HG03460 (cell line): ENCODE measurements around the gene ZNF609.

ENCODE experiments used
- ATAC-seq: cut with Tn5 transposase; IDR thresholded peaks from one replicate; pipeline ENCODE4 v1.9.1; 2021; ENCODE audit not compliant: unreplicated experiment

Gene ZNF609

DNA sequence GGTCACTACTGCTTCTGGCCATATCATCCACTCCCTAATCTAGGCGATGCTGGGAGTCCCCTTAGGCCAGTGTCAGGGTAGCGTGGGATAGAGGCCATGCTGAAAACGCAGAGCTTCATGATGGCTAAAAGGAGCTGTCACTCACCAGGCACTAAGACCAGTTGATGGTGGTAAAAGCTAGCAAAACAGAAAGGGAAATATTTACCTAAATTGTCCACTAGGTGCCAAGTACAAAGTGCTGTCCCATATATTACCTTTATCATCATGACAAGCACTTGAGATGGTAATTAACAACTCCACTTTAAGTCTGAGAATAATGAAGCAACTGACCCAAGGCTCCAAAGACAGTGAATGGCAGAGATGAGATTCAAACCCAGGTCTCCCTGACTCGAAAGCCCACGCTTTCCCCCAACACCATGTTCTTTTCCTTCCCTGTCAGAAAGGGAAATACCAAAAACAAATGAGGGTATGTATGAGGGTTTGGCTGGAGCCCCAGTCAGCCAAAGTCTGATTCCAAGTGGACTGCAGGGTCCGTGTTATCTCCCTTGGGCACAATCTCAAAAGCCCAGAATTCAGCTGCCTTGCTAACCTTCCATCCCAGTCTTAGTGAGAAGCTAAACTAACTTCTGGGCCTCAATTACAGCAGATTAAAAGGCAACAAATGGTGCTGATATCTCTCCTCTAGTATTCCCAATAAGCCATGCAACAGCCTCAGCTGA lies 230.4 kb downstream of the ZNF609 start:
- no peak for ATAC-seq

DNA sequence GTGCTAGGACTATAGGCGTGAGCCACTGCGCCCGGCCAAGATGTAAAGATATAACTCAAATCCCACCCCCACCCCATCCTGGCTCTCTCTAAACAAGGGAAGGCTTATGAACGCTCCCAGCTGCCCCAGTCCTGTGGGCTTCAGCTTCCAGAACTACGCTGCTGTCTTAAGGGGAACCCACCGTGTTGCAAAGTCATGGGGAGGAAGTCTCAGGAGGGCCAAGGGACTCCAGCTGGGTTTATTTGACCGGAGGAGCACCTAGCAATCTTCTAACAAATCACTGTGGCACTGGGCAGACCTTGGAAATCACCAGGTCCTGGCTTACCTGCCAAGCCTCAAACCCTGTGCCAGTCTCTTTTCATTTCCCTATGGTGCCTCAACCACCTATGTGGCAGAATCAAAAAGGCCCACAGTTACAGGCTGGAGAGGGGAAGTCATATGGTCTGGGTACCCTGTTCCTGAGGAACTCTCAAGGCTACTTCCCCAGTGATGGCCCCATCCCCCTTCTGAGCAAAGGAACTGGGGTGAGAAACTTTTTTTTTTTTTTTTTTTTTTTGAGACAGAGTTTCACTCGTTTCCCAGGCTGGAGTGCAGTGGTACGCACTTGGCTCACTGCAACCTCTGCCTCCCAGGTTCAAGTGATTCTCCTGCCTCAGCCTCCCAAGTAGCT lies 231.7 kb downstream of the ZNF609 start:
- no peak for ATAC-seq

DNA sequence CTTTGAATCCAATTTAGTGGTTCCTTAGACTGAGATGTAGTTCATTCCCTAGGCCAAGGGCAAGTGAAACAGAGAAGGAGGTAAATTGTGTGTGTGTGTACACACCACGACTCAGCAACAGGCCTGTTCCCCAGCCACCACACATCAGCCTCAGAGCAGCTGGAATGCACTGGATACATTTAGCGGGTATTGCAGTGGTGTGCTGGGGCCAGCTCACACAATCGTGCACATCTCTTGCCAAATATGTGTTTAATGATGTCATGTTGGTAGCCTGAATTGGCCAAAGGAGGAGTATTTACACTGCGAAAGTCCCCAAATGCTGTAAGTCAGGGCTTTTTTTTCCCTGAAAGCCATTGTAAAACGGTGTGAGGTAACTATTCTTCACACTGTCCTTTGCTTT lies 232.8 kb downstream of the ZNF609 start:
- ATAC-seq, result no peak

DNA sequence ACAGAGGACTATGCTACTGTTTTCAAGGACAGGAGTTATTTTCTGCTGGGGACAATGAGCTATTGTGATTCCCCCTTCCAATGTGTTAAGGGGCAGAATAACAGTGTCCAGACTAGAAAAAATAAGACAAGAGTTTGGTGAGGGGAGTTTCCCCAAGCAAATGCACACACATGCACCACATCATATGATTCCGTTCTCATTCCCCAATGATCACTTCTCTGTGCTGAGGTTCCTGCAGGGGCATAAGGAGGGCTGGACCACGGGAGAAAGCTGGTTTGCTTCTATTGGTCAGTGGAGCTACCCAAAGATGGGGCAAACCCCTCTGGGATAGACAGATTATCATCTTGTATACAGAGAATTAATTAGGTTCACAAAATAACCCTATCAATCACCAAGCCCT lies 234.4 kb downstream of the ZNF609 start:
- no peak for ATAC-seq

DNA sequence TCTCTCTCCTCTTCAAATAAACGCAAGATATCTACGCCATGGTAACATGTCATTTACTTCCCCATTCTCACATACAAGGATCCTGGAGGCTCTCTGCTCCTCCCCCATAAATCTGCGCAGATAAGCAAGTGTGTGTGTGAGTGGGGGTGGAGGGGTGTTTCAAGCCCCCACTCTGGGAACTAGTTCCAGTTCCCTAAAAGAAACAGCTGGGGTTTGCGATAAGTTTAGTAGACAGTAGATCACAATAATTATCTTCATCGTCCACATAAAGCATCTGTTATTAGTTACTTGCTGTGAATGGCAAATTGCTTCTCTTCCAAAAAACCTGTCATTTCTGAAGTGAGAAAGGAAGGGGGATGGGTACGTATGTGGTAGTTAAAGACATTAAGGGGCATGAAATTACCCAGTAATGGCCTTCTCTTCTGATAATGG lies 235.2 kb downstream of the ZNF609 start:
- no peak for ATAC-seq

DNA sequence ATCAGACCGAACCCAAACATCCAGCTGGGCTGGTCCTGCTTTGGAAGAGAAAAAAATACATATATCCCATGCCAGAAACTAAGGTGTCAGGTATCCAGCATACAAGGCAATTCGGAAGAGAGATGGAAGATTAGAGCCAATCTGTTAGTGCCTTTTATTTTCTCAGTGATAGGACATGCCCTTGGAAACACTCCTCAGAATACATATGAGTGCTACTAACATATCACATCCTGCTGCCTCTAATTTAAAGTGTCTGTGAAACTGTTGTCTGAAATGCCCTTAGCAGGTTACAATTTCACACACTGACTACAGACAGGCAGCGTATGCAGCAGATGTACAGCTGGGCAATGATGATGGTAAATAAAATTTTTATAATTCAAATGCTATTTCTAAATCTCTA lies 236.1 kb downstream of the ZNF609 start:
- no peak for ATAC-seq

- no peak for ATAC-seq
Observed at GRCh38 chr15:64697911-64698369, 237.6 kb downstream of the ZNF609 start.

DNA sequence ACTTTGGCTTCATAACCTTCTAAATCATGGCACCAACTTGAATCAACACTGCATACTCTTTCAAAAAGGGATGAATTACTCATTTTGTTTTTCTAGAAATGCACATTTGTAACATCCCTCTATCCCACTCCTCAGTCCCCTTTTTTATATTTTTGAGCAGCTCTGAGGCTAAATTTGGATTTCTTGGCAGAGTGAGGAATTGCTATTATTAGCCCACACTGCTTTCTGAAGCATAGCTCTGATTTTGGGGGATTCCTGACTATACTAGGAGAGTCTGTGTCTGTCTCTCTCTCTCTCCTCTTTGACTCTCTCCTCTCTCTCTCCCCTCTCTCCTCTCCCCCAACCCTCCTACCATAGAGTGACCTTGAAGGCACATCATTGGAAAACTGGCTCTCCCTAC lies 238.4 kb downstream of the ZNF609 start:
- no peak for ATAC-seq

- ATAC-seq, result no peak
Observed at GRCh38 chr15:64699751-64700388, 239.5 kb downstream of the ZNF609 start.

DNA sequence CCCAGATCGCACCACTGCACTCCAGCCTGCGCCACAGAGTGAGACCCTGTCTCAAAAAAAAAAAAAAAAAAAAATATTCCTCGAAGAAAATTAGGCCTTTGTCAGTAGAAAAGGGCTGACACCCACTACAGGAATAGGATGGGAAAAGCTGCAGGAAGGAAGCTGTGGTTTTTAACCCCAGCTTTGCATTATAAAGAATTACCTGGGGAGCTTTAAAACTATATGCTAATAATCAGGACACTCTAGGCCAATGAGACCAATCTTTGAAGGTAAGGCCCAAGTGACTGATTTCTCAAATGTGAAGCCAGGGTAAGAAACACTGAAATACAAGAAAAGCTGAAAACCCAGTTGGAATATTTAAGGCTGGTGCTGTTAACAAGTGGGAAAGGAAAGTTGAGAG lies 240.7 kb downstream of the ZNF609 start:
- no peak for ATAC-seq

- ATAC-seq, result no peak
Observed at GRCh38 chr15:64701482-64702184, 241.3 kb downstream of the ZNF609 start.

DNA sequence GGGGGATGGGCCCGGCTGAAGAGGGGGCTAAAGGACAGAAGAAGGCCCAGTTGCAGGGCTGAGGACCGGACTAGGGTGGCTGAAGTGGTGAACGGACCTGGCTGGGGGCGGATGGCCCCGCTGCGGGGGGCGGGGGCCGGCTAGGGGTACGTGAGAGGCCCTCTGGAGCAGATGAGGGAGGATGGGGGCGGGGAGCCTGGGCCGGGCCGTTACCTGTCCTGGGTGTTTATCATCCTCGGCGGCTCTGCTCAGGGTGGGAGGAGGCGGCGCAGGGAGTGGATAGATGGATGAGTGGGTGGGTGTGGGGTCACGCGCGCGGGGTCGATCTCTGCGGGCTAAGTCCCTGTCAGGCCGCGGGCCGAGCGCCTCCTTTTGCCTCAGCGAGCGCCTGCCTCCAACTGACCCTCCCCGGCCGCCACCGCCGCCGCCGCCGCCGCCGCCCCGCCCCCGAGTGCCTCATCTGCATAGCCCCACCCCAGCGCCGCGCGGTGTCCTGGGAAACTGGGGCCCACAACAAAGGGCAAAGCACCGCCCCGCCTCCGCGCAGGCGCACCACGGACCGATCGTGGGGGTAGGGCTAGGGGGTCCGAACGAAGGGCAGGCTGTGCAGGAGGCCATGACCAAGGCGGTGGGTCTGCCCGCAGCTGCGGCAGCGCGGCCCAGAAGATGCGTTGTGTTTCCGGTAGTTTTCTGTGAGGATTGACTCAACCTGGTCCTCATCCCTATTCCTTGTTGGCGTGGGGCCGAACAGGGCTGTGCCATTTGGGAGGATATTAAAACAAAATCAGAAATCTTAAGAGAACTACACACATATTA lies 242.6 kb downstream of the ZNF609 start:
- peak; percentile 90 for ATAC-seq

GRCh38 chr15:64703632-64703959 lies 243.2 kb downstream of the ZNF609 start:
- ATAC-seq, result no peak

DNA sequence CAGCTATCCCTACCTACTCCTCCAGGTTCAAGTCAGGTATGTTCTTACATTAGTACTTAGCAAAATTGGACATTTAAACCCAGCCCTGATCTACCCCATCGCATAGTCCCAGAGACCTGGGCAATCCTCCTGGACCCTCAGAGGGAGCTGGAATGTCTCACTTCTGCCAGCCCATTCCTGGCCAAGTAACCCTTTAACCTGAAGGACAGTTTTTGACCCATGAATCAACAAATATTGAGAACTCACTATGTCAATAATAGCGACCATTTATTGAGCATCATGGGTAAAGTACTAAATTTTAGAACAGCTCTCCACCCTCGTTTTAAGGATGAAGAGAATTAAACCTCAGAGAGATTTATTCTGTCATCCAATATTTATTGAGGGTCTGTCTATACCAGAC lies 244.6 kb downstream of the ZNF609 start:
- ATAC-seq, result no peak

GRCh38 chr15:64706011-64706911 lies 245.9 kb downstream of the ZNF609 start:
- no peak for ATAC-seq

DNA sequence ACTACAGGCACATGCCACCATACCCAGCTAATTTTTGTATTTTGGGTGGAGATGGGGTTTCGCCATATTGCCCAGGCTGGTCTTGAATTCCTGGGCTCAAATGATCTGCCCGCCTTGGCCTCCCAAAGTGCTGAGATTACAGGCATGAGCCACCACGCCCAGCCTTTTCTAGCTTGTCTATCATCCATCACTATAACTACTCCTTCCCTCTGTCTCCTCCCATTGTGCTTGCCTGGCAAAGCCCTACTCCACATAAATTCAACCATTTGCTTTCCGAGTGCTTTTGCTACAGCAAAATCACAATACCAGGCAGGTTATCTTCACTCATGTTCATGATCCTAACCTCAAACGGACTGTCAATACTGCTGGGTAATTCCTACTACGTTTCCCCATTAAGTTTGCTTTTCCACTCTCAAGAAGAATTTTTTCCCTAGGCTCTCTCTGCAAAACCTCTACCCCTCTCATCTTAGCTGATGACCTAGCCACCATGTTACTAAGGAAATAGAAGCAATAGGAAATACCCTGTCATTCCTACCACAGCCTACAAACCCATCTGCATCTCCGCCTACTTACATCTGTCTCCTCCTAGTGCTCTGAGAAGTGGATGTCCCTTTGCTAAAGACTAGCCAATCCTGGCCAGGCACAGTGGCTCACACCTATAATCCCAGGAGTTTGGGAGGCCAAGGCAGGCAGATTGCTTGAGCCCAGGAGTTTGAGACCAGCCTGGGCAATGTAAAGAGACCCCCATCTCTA lies 250.5 kb downstream of the ZNF609 start:
- no peak for ATAC-seq

DNA sequence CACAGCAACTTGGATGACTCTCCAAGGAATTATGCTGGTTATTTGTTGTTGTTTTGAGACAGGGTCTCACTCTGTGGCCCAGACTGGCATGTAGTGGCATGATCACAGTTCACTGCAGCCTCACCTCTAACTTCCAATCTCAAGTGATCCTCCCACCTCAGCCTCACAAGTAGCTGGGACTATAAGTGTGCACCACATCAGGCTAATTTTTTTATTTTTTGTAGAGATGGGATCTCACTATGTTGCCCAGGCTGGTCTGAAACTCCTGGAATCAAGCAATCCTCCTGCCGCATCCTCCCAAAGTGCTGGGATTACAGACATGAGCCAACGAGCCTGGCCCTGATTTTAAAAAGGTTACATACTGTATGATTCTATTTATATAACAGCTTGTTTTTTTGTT lies 252.0 kb downstream of the ZNF609 start:
- ATAC-seq, result no peak

DNA sequence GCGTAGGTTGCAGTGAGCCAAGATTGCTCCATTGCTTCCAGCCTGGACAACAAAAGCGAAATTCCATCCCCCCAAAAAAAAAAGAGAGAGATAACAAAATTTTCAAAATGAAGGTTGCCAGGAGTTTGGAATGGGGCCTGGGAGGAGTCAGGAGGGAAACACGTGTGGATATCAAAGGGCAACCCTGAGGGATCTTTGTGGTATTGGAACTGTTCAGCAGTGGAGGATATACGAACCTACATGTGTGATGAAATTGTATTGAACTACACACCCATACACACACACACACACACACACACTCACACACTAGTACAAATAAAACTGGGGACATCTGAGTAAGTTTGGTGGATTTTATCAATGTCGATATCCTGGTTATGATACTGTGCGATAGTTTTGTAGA lies 253.2 kb downstream of the ZNF609 start:
- no peak for ATAC-seq

- no peak for ATAC-seq
Observed at GRCh38 chr15:64716452-64716851, 256.1 kb downstream of the ZNF609 start.
